ENCODE data around the gene NPIPA8.
"Not testable (repeated sequence)": the region's sequence is repeated elsewhere in the genome, so short reads cannot be mapped to it uniquely, and the experiment has no call there.

The NPIPA8 gene

DNA sequence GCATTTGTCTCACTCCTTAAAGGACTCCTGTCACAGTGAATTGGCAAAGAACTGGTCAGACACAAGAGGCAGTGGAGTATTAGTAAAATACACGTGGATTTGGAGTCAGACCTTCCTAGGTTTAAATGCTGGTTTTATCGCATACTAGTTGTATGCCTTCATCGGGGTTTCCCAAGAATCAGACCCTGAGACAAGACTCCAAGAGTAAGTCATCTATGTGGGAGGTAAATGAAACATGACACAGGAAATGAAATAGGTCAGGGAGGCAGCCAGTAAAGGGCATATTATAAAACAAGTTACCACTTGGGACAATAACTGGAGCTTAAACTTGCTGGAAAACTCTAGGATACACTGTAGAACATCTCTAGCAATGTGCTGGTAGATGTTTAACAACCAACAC, 59.8 kb downstream of the NPIPA8 start:
- not testable (repeated sequence) for DNase-seq (ENCODE audit: low read depth in 2 of 2)

DNA sequence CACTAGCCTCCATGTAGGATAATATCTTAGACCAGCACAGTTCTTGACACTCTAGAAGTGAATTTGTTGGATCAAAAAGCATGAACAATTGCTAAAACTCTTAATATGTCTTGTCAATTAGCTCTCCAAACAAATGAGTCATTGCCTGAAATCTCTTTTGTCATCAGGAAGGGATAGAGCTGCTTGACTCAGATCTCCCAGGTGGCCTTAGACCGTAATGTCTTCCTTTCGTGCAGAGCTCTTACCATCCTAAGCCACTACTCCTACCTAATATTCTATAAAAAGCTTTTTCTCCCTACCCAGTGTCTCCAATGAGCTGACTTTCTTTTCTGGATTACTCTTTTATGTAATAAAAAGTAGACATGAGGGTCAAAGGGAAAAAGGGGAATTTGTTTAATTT, 66.4 kb downstream of the NPIPA8 start:
- DNase-seq (ENCODE audit: low read depth in 2 of 2), result not testable (repeated sequence)
